Peyer's patch (tissue), 4 donors: ENCODE measurements around the gene DLGAP4.

Experiments
- POLR2A ChIP-seq, 2 donors: fragments of 450-650 bp; IDR thresholded peaks; one replicate each; pipeline ENCODE4 v1.5.1; 2017; ENCODE audit warnings: antibody characterized with exemption in 2 of 2, mild to moderate bottlenecking in 2 of 2, moderate library complexity in 2 of 2
- TF ChIP-seq, protein P1 (sequence below), 6 experiments: fragments of 450-650 bp in 4 of 6; fragments of 200-600 bp in 2 of 6; sonication (generic) in 1 of 6; IDR thresholded peaks; one replicate each; pipeline ENCODE4 v1.5.1; 2017 to 2019; ENCODE audit warnings: antibody characterized with exemption in 6 of 6, mild to moderate bottlenecking in 3 of 6, moderate library complexity in 1 of 6

DNA sequence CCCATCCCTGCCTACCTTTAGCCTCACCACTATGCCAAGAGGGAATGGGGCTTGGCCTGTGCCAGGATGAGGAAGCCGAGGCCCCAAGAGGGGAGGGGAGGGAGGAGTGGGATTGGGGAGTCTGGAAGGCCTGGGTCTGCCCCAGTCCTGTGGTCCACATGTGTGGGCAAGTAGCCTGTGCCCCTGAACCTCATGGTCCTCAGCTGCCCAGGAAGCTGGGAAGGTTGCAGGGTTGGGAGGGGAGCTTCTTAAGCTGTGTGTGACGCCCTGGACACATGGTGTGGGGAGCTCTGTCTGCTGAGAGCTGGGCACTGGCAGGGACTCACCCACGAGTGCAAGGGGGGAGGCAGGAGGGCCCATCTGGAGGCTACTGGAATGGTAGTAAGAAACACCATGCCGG is 31.7 kb downstream of the DLGAP4 start:
- TF ChIP-seq POLR2A (IDR thresholded peaks at IDR 0.05): no peak
- TF ChIP-seq, protein P1, sequence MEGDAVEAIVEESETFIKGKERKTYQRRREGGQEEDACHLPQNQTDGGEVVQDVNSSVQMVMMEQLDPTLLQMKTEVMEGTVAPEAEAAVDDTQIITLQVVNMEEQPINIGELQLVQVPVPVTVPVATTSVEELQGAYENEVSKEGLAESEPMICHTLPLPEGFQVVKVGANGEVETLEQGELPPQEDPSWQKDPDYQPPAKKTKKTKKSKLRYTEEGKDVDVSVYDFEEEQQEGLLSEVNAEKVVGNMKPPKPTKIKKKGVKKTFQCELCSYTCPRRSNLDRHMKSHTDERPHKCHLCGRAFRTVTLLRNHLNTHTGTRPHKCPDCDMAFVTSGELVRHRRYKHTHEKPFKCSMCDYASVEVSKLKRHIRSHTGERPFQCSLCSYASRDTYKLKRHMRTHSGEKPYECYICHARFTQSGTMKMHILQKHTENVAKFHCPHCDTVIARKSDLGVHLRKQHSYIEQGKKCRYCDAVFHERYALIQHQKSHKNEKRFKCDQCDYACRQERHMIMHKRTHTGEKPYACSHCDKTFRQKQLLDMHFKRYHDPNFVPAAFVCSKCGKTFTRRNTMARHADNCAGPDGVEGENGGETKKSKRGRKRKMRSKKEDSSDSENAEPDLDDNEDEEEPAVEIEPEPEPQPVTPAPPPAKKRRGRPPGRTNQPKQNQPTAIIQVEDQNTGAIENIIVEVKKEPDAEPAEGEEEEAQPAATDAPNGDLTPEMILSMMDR (IDR thresholded peaks at IDR 0.05): no peak
